ENCODE measurements around the gene KCNH8.
"Not testable (repeated sequence)": the region's sequence is repeated elsewhere in the genome, so short reads cannot be mapped to it uniquely, and the experiment has no call there.

The KCNH8 gene

DNA sequence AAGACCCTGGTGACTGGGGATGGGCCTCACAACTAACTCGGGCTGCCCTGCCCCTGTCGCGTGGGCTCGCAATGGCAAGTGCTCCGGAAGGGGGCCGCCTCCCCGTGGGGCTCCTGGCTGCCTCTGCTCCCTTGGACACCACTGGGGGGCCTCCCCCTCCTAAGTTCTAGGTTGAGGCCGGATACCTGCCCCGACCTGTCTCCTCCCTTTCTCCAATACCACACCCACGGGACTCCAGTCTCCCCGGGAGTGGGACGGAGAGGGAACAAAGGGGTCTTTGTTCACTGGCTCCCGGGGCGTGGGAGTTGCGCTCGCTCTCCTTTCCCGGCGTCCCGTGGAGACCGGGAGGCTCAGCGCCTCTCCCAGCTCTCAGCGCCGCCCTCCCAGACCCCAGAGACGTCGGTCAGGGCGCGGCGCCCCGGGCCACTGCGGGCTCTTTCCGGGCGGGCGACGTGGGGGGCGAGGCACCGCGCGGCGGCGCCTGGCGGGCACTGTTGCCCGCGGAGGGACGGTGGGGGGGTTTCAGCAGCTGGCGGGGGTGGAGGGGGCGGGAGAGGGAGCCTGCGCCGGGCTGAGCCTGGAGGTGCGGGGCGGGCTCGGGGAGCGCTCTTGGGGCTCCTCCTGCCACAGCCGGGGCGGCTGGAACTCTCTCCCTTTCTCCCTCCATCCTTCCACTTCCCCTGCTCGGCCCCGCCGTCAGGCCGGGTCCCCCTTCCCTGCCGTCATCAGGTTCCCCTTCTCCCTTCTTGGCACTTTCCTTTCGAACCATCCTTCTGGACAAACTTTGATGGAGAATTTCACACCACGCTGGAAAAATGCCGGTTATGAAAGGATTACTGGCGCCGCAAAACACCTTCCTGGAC is at the start of gene KCNH8:
TSS of gene KCNH8 (plus strand) at position 606 of the 863 bp plus-strand sequence. CDS start at position 816, 210 bp downstream.
- no peak for DNase-seq (ENCODE audit: low read depth in 2 of 2)

DNA sequence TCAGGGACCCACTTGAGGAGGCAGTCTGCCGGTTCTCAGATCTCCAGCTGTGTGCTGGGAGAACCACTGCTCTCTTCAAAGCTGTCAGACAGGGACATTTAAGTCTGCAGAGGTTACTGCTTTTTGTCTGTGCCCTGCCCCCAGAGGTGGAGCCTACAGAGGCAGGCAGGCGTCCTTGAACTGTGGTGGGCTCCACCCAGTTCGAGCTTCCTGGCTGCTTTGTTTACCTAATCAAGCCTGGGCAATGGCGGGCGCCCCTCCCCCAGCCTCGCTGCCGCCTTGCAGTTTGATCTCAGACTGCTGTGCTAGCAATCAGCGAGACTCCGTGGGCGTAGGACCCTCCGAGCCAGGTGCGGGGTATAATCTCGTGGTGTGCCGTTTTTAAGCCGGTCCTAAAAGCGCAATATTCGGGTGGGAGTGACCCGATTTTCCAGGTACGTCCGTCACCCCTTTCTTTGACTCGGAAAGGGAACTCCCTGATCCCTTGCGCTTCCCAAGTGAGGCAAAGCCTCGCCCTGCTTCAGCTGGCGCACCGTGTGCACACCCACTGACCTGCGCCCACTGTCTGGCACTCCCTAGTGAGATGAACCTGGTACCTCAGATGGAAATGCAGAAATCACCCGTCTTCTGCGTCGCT is 45.5 kb upstream of the KCNH8 start:
- DNase-seq (ENCODE audit: low read depth in 2 of 2): not testable (repeated sequence)

DNA sequence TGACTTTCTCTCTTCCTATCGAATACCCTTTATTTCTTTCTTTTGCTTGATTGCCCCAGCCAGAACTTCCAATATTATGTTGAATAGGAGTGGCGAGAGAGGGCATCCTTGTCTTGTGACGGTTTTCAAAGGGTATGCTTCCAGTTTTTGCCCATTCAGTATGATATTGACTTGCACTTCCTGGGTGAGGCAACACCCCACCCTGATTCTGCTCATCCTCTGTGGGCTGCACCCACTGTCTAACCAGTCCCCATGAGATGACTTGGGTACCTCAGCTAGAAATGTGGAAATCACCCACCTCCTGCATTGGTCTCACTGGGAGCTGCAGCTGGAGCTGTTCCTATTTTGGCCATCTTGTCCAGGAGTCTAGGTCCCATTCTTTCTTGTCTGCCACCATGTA is 44.8 kb upstream of the KCNH8 start:
- no peak for DNase-seq (ENCODE audit: low read depth in 2 of 2)

DNA sequence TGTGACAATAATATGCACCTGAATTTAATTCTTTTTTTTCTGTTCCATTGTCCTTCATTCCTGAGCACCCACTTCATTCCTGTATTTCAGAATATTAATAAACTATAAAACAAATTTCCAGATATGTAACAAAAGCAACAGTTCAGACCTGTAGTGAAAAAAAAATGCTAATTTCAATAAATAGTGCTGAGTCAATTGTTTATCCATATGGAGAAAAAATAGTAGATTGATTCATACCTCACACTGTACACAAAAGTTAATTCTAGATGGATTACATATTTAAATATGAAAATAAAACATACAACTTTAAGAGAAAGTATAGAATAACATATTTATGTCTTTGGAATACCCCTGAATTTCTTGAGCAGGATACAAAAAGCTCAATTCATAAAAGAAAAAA is 43.9 kb upstream of the KCNH8 start:
- no peak for DNase-seq (ENCODE audit: low read depth in 2 of 2)

DNA sequence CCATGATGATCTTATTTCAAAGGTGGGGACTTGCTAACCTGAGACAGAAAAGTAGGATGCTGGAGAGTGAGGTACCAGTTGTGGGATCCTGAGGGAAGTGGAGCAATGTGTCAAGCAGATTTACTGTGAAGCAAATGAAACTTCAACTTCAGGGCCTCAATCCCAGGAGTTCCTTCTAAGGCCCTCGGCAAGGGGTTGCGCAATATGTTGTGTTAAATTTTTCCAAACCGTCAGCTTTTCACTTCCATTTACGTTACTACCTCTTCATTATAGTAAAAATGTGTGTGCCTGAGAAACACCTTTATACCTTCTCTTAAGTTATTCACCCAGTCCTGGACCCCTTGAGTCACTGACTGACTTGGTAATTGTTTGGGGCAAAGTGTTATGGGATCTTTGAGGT is 42.5 kb upstream of the KCNH8 start:
- DNase-seq (ENCODE audit: low read depth in 2 of 2): no peak

DNA sequence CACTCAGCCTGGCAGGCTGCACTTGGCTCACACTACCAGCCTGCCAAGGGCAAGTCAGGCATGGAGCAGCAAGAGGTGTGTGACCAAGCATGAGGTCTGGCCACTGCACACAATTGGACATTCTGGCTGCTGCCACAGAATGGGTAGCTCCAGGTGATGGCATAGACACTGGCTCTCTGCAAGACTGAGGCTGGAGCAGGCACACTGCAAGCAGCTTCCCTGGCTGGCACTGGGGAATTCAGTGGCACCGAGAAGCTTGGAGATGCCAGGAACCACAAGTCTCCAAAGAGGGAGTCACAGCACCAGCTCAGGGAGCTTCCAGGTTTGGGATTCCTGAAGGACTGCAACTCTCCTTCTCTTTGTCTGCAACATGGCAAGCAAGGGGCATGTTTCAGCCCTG is 42.0 kb upstream of the KCNH8 start:
- no peak for DNase-seq (ENCODE audit: low read depth in 2 of 2)

DNA sequence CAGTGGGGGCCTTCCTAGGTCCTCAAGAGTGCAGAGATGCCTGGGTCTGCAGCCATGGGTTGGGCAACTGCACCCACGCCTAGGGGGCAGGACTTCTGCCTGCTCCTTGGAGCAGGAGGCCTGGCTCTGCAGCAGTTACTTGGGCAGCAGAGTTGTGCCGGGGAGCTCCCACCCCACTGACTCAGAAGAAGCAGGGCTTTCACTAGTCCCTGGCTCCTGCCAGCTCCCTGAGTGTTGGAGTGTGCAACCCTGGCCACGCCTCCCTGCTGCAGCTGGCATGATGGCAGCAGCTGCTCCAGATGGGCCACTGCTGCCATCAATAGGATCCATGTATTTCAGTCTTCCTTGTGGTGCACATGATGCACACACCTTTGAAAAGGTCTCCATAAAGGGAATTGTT is 40.6 kb upstream of the KCNH8 start:
- no peak for DNase-seq (ENCODE audit: low read depth in 2 of 2)

DNA sequence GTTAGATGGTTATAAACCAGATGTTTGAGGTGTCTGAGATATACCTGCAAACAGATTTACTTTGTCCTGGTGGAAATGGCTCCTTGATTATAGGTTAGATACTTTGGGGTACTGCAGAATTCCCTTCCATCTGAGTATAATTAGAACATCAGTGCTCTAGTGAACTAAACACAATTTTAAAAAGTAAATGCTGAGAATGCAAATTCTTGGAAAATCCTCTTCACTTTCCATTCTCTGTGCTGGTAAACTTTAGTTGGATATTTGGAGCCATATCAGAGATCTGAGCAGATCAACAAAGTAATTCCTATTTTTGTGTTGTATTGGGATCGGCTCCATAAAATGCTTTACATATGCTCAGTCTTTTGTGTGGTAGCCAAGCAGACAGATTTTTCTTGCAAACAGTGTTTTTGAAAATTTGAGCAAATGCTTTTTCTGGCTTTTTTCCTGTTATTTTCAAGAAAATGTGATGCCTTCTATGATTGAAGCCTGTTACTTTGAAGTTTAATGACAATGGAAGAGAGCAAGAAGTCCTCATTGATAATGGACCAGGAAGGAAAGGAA is 37.9 kb upstream of the KCNH8 start:
- no peak for DNase-seq (ENCODE audit: low read depth in 2 of 2)

DNA sequence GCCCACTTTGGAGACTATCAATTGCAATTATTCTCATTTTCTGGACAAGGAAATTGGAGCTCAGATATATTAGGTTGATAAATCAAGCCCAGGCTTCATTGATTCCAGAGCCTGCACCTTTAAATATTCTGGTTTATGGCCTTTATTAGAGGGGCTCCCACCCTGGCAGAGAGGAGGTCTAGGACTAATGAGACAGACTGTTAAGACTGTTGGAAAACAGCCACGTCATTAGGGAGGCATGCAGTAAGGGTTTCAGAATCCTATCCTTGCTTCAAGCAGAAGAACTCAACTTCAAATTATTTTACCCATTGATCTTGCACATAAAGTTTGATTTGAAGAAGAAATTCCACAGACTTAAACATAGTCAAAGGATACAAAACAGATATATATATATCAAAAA is 33.8 kb upstream of the KCNH8 start:
- no peak for DNase-seq (ENCODE audit: low read depth in 2 of 2)

DNA sequence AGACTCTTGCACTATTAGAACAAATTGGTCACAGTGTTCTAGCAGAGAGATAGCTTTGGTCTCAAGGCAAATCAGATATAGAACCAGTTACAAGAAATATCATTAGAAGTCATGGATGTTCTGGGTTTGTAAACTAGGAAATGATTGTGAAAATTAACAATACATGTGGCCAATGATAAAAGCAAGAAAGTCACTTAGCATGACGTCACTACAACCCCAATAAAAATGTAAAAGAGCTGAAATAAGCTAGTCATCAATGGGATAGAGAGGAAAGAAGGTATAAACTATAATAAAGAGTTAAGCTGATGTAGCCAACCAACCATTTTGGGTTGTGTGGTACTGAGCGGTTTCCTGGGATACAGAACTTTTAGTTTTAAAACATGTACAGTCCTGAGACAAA is 32.1 kb upstream of the KCNH8 start:
- no peak for DNase-seq (ENCODE audit: low read depth in 2 of 2)

DNA sequence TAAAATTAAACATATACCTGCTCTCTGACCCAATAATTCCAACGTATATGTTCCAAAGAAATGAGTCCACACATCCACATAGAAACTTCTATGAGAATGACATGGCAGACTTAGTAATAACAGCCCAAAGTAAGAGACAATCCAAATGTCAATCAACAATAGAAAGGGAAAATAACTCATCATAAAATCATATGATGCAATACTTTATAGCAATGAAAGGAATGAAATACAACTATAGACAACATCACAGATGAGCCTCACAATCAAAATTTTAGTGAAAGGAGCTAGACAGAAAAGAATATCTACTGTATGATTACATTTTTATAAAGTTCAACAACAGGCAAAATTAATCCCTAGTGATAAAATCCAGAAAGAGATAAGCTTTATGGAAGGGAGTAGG is 23.6 kb upstream of the KCNH8 start:
- no peak for DNase-seq (ENCODE audit: low read depth in 2 of 2)

DNA sequence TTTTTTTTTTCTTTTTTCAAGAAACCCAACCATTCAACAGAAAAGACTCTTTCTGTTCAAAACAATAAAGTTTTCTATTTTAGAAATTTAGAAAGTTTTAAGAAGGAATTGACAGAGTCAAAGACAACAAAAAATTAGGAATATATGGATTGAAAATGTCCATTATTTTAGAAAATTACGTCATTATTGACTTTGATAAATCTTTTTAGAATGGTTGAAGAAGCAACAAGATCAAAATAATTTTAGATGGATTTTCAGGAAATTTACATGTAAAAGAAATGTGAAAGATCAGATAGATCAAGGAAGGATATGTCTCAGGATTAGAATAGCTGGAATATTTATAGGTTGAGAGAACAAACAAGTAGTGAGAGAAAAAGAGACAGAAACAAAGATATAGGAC is 8.4 kb upstream of the KCNH8 start:
- no peak for DNase-seq (ENCODE audit: low read depth in 2 of 2)

DNA sequence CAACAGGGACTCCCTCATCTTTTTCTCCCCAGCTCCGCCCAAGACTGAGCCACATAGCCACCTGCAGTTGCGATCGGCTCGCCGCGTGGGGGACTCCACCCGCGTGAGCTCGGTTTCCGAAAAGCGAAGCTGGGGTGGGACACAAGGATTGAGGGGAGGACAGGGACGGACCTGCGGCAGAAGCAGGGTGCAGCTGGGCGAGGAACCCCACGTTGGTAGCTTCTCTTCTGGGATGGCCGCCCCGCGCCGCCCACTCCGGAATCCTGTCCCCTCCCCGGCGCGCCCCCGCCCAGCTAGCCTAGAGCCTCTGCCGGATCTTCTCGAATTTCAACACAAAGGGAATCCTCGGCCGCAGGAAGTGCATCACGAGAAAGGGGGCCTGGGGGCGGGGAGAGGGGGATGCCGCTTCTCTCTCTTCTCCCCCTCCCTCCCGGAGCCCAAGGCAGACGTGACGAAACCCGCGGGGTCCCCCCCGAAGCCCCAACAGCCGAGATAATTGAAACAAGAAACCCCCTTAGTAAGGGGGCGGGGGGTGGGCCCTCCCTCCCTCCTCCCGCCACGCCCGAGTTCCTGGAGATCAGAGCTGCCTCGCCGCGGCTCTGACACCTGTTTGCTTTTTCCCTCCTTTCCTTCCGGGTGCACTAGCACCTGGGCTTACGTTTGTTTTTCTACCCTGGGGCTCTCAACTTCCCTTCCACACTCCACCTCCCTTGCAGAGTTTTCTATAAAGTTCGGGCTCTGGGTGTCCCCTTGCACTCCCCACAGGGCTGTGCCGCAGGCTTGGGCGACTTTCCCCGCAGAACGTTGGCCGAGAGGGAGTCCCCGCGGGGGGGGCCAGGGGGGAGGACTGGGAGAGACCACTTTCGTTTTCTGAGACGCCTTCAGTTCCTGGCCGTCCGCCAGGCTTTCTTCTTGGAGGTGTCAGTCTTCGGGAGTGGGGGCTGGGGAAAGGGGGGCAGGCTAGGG is 1.3 kb upstream of the KCNH8 start:
- DNase-seq (ENCODE audit: low read depth in 2 of 2): peak; percentile 38 to 41

DNA sequence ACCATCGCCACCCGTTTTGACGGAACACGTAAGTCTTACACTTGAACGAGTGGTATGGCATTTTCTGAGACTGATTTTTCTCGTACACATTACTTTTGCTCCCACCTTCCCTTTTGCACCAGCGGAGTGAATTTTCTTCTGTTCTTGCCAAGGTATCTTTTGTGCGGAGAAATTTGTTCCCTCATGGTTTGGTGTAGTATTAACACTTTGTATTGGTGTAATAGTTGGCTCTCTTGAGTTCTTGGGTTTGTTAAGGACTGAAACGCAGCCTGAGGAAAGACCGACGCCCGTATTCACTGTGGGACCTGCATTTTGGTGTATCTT is 420 bp downstream of the KCNH8 start:
- no peak for DNase-seq (ENCODE audit: low read depth in 2 of 2)

DNA sequence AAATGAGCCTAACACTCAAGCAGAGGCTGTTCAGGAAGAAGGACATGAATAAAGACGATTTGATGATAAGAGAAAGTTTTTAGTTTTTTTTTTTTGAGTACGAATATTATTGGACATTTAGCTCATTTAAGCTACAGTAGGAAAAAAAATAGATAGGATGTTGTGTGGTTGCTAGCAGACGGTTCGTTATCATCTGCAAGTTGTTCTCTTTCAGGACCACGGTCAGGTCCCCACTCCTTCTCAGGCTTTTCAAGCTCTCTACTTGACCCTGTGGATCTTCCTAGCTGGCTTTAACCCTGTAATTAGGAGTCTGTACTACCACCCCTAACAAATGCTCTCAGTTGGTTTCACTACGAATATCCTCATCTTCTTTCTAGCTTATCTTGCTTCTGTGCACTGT is 1.1 kb downstream of the KCNH8 start:
- no peak for DNase-seq (ENCODE audit: low read depth in 2 of 2)

DNA sequence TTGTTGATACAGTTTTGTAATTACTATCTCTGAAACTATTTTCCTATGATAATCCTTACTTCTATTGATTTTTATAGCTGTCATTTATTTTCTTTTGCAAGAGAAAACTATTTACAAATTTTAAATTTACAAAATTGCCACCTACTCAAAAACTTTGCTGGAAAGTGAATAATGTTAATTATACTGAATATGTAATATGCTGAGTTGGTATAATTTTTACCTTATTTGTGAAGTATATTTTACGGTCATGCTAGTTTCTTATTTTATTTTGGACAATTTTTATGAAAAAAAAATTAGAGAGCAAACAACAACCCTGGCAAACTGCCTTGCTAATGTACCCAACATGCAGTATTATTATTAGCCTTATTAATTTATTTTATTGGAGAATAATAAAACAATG is 2.9 kb downstream of the KCNH8 start:
- DNase-seq (ENCODE audit: low read depth in 2 of 2): no peak

DNA sequence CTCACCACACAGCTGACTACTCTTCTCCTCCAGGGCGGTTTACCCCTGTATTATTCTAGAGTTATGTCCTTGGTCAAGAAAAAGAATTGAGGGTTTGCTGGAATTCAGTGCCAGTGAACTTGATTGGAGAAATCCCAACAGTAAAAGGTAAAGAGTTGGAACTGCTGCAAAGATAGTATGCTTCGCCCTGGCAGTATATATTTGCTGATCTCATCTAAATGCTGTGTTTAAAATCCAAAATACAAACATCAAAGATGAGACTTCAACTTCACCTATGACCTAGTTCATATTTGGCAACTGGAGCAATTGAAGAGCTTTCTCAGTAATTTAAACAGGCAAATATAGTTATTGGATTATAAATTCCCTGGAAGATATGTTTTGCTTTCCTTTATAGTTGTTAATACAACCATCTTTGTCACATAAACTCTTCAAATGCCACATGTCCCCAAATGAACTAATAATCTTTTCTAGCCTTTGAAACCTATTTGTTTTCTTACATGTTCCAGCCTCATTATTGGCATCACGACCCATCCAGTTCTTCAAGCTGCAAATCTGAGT is 6.5 kb downstream of the KCNH8 start:
- DNase-seq (ENCODE audit: low read depth in 2 of 2): no peak

DNA sequence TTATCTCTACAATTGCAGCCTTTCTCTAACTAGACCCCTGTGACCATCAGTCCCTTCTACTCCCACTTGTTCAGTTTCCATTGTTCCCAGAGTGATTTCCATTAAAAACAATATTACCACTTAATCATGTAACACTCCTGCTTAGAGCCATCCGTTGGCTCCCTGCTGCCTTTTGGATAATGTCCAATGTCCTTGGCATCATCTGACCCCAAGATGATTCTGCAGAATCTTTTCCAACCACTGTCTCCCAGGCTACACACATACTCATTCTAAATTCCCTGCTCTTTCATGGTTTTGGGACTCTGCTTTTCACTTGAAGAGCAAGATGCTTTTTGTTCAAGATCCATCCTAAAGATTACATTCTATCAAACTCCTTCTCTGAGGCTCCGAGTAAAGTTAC is 7.1 kb downstream of the KCNH8 start:
- no peak for DNase-seq (ENCODE audit: low read depth in 2 of 2)

DNA sequence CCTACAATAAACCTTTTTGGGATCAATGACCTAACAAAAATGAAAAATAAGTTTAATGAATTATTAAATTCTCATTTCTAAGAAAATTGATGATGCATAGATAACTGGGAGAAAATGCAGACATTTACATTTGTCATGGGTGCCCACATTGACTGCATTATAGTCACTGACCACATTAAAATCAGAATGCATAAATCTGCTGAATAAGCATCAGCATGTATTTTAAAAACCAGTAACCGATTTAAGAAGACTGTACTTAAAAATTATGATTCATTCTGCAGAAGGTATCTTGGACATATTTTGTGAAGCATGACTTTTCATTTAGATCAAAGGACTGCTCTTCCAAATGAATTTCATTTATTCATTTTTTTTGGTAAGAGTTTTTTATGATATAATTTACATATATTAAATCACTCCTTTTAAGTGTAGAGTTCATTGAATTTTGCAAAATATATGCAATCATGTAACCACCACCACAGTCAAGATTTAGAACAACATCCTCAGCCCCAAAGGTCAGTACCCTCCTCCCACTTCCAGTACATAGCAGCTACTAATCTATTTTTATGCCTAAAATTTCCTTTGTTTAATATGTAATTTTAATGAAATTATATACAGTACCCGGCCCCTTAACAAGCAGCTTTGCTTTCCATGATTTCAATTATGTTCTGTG is 11.8 kb downstream of the KCNH8 start:
- no peak for DNase-seq (ENCODE audit: low read depth in 2 of 2)

DNA sequence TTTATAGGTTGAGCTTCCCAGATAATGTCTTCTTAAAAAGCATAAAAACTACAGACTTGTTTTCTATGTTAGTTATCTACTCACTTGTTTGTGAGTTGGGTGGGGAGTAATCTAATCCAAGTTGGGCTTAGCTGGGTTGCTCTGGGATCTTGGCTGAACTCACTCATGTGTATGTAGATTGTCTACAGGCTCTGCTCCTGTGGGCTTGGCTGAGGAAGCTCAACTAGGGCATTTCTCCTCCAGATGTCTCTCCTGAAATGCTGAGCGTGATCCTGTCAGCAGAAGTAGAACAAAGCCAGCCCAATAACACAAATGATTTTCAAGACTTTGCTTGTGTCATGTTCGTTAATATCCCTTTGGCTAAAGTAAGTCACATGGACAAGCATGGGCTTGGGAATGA is 17.3 kb downstream of the KCNH8 start:
- no peak for DNase-seq (ENCODE audit: low read depth in 2 of 2)

DNA sequence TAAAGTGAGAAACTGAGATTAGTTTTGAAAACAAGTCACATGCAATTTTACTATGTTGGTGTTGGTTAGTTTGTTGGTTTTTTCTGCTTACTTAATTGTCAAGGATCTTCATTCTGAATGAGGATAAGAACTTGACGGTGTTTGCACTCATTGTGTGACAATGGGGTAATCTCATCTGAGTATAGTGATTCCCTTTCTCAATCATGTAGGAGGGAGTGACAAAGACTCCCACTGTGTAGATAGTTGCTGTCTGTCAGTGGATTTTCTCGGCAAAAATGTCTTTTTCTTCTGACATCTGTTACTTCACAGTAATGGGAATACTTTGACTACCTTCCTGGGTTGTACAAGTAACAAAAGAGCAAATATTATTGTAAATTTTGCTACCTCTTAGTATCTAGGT is 23.5 kb downstream of the KCNH8 start:
- DNase-seq (ENCODE audit: low read depth in 2 of 2): no peak
